NCI-H345 treated with DMSO at 0.1 percent for 48 hours (cell line): ENCODE results near the gene SDK1.

Source experiments
- DNase-seq: peaks from one replicate; lab custom pipeline; 2025; ENCODE audit not compliant: unreplicated experiment; lab: John Stamatoyannopoulos, UW

The SDK1 gene

GRCh38 chr7:3861941-3862340 lies 560.9 kb downstream of the SDK1 start:
- no peak for DNase-seq

- DNase-seq: no peak
These were observed 561.7 kb downstream of the SDK1 start for GRCh38 chr7:3862774-3863173.

GRCh38 chr7:3866277-3866676 lies 565.2 kb downstream of the SDK1 start:
- no peak for DNase-seq

GRCh38 chr7:3867863-3868262 lies 566.8 kb downstream of the SDK1 start:
- no peak for DNase-seq

- peak; percentile 90 for DNase-seq
These were observed 578.5 kb downstream of the SDK1 start for GRCh38 chr7:3879355-3880075.

GRCh38 chr7:3880228-3880987 lies 579.4 kb downstream of the SDK1 start:
- peak; percentile 81 for DNase-seq

- DNase-seq: no peak
These were observed 581.7 kb downstream of the SDK1 start for GRCh38 chr7:3882782-3883181.

- no peak for DNase-seq
These were observed 583.5 kb downstream of the SDK1 start for GRCh38 chr7:3884543-3884942.

- DNase-seq: no peak
These were observed 586.1 kb downstream of the SDK1 start for GRCh38 chr7:3887096-3887690.

- no peak for DNase-seq
These were observed 587.0 kb downstream of the SDK1 start for GRCh38 chr7:3888096-3888495.

- DNase-seq: no peak
These were observed 591.1 kb downstream of the SDK1 start for GRCh38 chr7:3892157-3892556.

- no peak for DNase-seq
These were observed 591.6 kb downstream of the SDK1 start for GRCh38 chr7:3892686-3893085.

- DNase-seq: no peak
These were observed 592.2 kb downstream of the SDK1 start for GRCh38 chr7:3893151-3893788.

- no peak for DNase-seq
These were observed 592.7 kb downstream of the SDK1 start for GRCh38 chr7:3893789-3894153.

GRCh38 chr7:3895341-3896116 lies 594.5 kb downstream of the SDK1 start:
- DNase-seq: no peak

GRCh38 chr7:3896169-3896765 lies 595.2 kb downstream of the SDK1 start:
- DNase-seq: no peak

GRCh38 chr7:3897430-3898372 lies 596.6 kb downstream of the SDK1 start:
- peak; percentile 19 for DNase-seq

- no peak for DNase-seq
These were observed 598.5 kb downstream of the SDK1 start for GRCh38 chr7:3899559-3899991.

- DNase-seq: no peak
These were observed 607.1 kb downstream of the SDK1 start for GRCh38 chr7:3908153-3908552.
